DMS153 treated with DMSO at 0.1 percent for 48 hours (cell line): Measurements from ENCODE around the gene GKN2.
"Not testable (repeated sequence)": the region's sequence is repeated elsewhere in the genome, so short reads cannot be mapped to it uniquely, and the experiment has no call there.

ENCODE experiments used
- DNase-seq: peaks from one replicate; lab custom pipeline; 2025; ENCODE audit not compliant: unreplicated experiment; lab: John Stamatoyannopoulos, UW

Gene GKN2

DNA sequence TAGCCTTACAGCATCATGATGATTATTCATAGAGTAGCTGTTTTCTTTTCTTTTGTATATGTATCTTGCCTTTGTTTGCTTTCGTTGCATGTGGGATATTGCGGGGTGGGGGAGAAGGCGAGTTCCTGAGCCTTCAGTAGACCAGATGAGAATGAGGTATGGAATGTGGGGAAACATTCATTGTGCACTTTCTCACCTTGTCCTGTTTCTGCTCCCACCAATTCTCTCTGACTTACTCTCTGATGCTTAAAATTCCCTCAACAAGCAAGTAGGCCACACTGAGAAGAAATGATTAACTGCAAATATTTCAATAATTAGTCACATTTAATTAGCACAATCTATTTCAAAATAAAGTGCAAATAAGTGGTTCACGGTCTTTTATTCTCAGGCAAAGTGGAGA lies 31.0 kb downstream of the GKN2 start:
- DNase-seq, result no peak

DNA sequence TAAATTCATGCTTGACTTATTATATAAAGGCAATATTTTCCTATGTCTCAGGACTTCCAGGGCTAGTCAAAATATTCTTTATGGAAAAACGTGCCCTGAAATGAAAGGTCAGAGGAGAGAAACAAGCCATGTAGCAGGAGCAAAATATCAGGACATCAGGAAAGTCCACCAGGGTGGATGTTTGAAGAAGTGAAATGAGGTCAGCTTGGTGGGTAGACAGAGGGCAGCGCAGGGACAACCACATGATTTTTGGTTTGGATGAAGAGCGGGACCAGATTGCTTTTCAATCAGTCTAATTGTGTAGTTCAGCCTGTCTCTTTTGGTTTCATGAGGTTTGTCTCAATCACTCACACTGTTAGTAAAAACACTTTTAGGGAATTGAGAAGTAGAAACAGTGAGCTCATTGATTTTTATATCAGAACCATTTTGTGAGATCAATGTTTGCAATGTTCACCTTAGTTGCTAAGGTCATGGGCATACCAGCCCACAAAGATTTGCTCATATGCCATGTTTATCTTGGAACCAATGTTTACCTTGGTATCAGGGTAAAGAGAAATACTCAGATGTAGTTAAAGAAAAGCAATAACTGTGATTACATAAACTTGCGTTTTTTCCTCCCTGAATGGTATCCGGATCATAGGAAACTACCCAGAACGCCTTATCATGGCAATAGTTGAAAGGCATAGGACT lies 32.1 kb downstream of the GKN2 start:
- DNase-seq, result no peak

- no peak for DNase-seq
Measured at GRCh38 chr2:68918497-68918896, 34.2 kb downstream of the GKN2 start.

DNA sequence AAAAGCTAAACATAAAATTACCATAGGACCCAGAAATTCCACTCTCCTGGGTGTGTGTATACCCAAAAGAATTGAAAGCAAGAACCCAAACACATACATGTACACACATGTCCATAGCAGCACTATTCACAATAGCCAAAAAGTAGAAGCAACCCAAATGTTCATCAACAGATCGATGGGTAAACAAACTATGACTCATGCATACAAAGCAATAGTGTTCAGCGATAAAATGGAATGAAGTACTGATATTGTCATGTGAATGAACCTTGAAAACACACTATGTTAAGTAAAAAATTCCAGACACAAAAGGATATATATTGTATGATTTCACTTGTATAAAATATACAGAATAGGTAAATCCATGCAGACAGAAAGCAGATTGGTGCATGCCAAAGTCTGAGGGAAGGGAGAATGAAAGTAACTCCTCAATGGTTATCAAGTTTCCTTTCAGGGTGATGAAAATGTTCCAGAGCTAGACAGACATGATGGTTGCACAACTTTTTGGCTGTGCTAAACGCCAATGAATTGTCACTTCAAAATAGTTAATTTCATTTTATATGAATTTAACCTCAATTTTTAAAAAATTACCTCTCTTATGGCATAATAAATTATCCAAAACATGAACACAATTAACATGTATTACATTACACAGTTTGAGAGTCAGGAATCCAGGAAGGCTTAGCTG lies 35.5 kb downstream of the GKN2 start:
- no peak for DNase-seq

GRCh38 chr2:68916226-68916625 lies 36.5 kb downstream of the GKN2 start:
- no peak for DNase-seq

GRCh38 chr2:68915393-68915792 lies 37.3 kb downstream of the GKN2 start:
- no peak for DNase-seq

- no peak for DNase-seq
Measured at GRCh38 chr2:68913359-68913758, 39.3 kb downstream of the GKN2 start.

- no peak for DNase-seq
Measured at GRCh38 chr2:68912732-68913131, 40.0 kb downstream of the GKN2 start.

GRCh38 chr2:68912111-68912510 lies 40.6 kb downstream of the GKN2 start:
- DNase-seq, result no peak

GRCh38 chr2:68911709-68912108 lies 41.0 kb downstream of the GKN2 start:
- no peak for DNase-seq

DNA sequence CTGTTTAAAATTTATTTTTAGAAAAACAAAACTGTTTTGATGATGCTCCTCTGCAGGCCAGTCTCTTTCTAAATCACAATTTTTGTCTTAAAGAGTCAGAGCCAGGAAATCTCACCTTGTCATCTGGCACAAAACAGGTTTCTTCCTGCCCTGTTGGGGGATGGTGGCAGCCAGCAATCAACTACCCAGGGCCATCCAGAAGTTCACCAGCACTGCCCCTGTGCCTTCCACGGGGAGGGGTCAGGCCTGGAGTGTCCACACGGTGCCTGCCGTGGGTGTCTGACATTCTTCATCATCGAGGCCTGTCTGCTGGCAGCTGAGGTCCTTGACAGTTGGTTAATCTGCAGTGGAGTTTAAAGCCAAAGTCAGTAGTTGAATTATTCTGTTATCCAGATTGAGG lies 41.4 kb downstream of the GKN2 start:
- DNase-seq, result no peak

- peak; percentile 19 for DNase-seq
Measured at GRCh38 chr2:68909793-68910674, 42.7 kb downstream of the GKN2 start.

- peak; percentile 15 for DNase-seq
Measured at GRCh38 chr2:68908392-68908970, 44.2 kb downstream of the GKN2 start.

GRCh38 chr2:68907920-68908253 lies 44.8 kb downstream of the GKN2 start:
- DNase-seq, result no peak

GRCh38 chr2:68907232-68907919 lies 45.3 kb downstream of the GKN2 start:
- no peak for DNase-seq

DNA sequence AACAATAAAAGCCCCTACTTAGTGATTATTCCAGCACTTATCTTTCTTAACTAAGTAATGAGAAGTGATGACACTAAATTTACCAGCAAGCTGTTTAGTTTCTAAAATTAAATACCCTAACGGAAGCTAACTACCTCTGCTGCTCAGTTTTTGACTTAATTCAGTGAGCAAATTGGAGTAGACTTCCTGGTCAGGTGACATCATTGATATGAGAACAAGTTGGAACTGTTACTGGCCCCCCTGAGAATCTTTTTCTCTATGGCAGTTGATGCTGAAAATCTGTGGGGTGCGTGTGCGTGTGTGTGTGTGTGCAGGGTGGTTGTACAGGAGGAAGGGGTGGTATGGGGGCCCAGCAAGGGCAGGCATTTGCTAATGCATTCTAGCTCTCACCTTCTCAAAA lies 46.0 kb downstream of the GKN2 start:
- DNase-seq, result no peak

- DNase-seq, result no peak
Measured at GRCh38 chr2:68905116-68905515, 47.6 kb downstream of the GKN2 start.

- no peak for DNase-seq
Measured at GRCh38 chr2:68901561-68901960, 51.1 kb downstream of the GKN2 start.

DNA sequence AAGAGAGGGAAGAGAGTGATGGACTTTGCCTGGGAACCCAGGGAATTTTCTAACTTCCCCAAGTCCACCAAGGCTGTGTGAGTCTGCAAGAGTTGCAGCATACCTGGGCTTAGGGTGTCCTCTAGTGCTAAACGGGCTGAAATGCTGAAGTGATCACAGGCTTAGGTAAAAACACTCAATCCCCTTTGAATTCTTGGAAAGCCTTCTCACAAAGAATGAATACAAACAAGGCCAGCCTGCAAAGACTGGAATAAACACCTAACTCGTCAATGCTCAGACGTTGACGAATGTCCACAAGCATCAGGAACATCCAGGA lies 51.5 kb downstream of the GKN2 start:
- DNase-seq, result no peak

DNA sequence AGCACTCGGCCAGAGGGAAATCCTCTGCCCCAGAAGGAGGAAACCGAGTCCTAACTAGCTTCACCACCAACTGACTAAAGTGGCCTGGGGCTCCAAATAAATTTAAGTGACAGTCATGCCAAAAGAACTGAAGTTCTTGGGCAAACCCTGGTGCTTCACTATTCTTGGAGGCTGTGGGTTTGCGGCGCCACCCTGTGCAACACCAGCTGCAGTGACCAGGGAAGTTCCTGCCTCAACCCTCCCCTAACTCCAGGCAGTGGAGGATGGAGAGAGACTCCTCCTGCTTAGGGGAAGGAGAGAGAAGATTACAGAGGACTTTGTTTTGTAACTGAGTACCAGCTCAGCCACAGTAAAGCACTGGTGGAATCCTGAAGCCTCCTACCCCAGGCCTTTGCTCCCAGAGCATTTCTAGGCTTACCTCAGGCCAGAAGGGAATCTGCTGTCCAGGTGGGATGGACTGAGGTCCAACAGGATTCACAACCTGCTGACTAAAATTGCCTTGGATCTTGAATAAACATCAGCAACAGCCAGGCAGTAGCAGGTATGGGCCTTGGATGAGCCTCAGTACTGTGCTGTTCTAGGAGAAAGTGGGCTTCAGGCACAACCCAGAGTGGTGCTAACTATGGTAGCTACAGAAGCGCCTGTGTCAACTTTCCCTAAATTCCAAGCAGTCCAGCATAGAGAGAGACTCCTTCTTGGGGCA lies 52.0 kb downstream of the GKN2 start:
- DNase-seq, result no peak

- DNase-seq, result not testable (repeated sequence)
Measured at GRCh38 chr2:68895981-68896380, 56.7 kb downstream of the GKN2 start.
